Measurements from ENCODE around the gene ULK1. TPM values are rescaled to one million over a fixed set of nuclear protein-coding genes. Genes with fewer than 3 reads are reported as not detected.

ULK1 gene
- total RNA-seq, 2 donors from 2014 or later, result 23.2 to 40.6 TPM

DNA sequence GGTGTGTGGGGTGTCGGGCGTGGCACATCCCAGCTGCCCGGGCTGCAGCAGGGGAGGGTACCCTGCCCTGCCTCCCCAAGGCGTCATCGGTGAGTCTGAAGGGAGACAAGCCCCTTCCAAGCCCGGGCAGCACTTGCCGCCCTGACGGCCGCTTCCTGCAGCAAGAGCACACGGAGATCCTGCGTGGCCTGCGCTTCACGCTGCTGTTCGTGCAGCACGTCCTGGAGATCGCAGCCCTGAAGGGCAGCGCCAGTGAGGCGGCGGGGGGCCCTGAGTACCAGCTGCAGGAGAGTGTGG lies 24.6 kb downstream of the ULK1 start:
- no peaks in the 10 kb centered on the region for H3K9me3 ChIP-seq
- peaks cover 62% of the 10 kb centered on the region for H3K36me3 ChIP-seq
- TF ChIP-seq, protein P1, sequence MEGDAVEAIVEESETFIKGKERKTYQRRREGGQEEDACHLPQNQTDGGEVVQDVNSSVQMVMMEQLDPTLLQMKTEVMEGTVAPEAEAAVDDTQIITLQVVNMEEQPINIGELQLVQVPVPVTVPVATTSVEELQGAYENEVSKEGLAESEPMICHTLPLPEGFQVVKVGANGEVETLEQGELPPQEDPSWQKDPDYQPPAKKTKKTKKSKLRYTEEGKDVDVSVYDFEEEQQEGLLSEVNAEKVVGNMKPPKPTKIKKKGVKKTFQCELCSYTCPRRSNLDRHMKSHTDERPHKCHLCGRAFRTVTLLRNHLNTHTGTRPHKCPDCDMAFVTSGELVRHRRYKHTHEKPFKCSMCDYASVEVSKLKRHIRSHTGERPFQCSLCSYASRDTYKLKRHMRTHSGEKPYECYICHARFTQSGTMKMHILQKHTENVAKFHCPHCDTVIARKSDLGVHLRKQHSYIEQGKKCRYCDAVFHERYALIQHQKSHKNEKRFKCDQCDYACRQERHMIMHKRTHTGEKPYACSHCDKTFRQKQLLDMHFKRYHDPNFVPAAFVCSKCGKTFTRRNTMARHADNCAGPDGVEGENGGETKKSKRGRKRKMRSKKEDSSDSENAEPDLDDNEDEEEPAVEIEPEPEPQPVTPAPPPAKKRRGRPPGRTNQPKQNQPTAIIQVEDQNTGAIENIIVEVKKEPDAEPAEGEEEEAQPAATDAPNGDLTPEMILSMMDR (IDR thresholded peaks at IDR 0.05), result no peak
- no peak overlapping the region for H3K27ac ChIP-seq
- no peak for ATAC-seq (ENCODE audit: insufficient number of reproducible peaks, low FRiP score, low read depth)
- H3K4me3 ChIP-seq, result no peak overlapping the region
- no peaks in the 10 kb centered on the region for H3K4me1 ChIP-seq (ENCODE audit: control insufficient read depth in 1 of 2, low read depth in 2 of 2)
- no peak for DNase-seq (ENCODE audit: low spot score)
- no peaks in the 10 kb centered on the region for H3K27me3 ChIP-seq (replicated peaks; ENCODE audit: insufficient read depth)

DNA sequence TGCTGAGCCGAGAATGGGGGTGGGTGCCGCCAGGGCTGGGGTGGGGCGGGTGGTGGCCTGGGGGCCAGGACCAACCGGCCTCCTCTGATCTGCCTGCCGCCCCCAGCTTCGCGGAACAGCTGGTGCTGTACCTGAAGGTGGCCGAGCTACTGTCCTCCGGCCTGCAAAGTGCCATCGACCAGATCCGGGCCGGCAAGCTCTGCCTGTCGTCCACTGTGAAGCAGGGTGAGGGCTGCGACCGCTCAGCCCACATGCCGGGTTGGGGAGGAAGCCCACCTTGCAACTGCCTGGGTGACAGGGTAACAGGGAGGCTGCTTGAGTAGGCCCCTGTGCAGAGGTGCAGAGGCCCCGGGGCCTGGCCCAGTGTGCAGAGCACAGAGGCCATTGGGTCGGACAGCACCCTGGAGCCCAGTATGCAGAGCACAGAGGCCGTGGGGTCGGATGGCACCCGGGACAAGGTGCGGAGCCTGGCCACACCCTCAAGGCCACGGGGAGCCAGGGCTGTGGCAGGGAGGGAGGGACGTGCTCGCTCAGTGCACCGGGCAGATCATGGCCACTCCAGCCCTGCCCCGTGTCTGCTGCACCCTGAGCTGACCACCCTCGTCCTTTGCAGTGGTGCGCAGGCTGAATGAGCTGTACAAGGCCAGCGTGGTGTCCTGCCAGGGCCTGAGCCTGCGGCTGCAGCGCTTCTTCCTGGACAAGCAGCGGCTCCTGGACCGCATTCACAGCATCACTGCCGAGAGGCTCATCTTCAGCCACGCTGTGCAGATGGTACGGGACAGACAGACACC lies 25.1 kb downstream of the ULK1 start:
- Histone ChIP-seq H3K4me1 (ENCODE audit: control insufficient read depth in 1 of 2, low read depth in 2 of 2) (no peaks in the 10 kb centered on the region), H3K27me3 (replicated peaks; ENCODE audit: insufficient read depth) (no peaks in the 10 kb centered on the region), H3K4me3 (no peak overlapping the region), H3K9me3 (no peaks in the 10 kb centered on the region), H3K36me3 (peaks cover 57% of the 10 kb centered on the region), H3K27ac (no peak overlapping the region)
- no peak for DNase-seq (ENCODE audit: low spot score)
- no peak for ATAC-seq (ENCODE audit: insufficient number of reproducible peaks, low FRiP score, low read depth)
- TF ChIP-seq, protein P1 (IDR thresholded peaks at IDR 0.05), result no peak

DNA sequence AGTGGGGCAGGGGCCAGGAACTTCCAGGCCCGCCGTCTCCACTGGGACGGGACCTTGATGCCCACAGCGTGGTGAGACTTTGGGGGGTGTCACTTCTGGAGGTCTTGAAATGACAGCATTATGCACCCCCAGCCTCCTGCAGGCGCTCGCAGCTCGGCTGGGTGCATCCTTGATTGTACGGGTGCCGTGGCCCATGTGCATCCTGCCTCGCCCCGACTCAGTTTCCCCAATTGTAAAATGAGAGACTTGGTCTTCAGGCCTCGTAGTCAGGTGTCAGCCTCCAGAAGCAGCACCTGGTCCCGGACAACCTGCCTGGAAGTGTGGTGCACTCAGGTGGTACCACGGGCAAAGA lies 25.7 kb downstream of the ULK1 start:
- H3K27ac ChIP-seq, result no peak overlapping the region
- no peaks in the 10 kb centered on the region for H3K4me1 ChIP-seq (ENCODE audit: control insufficient read depth in 1 of 2, low read depth in 2 of 2)
- H3K36me3 ChIP-seq, result peaks cover 51% of the 10 kb centered on the region
- no peak for ATAC-seq (ENCODE audit: insufficient number of reproducible peaks, low FRiP score, low read depth)
- no peak overlapping the region for H3K4me3 ChIP-seq
- no peaks in the 10 kb centered on the region for H3K27me3 ChIP-seq (replicated peaks; ENCODE audit: insufficient read depth)
- TF ChIP-seq, protein P1 (IDR thresholded peaks at IDR 0.05), result no peak
- no peak for DNase-seq (ENCODE audit: low spot score)
- no peaks in the 10 kb centered on the region for H3K9me3 ChIP-seq

DNA sequence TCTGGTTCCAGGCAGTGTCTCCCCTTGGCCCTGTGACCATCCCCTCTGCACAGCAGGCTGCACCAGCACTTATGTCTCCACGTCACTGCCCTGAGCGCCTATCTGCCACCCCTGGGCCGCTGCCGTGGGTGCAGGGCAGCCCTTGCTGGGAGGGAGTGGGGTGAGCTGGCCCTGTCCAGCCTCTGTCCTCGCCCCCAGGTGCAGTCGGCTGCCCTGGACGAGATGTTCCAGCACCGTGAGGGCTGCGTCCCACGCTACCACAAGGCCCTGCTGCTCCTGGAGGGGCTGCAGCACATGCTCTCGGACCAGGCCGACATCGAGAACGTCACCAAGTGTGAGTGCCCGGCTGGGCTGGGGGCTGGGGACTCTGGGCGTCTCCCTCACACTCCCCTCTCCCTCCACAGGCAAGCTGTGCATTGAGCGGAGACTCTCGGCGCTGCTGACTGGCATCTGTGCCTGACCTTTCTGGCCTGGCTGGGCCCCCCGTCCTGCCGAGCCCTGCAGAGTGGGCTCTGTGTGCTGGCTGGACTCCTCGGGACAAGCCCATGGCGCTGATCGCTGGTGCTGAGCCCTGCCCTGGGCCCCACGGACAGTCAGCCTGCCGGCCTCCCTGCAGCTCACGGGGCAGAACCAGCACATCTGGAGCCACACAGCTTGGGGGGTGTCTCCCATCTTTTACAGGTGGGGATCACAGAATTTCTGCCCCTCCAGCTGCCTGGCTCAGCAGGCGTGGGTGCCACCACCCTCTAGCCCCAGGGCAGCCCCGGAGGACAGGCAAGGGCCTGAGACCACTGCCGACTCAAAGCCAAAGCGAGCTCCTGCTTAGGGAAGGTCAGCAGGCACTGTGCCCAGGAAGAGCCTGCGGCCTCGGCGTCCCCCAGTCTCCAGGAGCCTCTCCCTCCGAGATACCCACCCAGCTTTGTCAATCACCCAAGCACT lies 26.7 kb downstream of the ULK1 start:
- Histone ChIP-seq H3K27ac (no peak overlapping the region), H3K9me3 (no peaks in the 10 kb centered on the region), H3K36me3 (peaks cover 41% of the 10 kb centered on the region), H3K4me3 (no peak overlapping the region), H3K27me3 (replicated peaks; ENCODE audit: insufficient read depth) (no peaks in the 10 kb centered on the region), H3K4me1 (ENCODE audit: control insufficient read depth in 1 of 2, low read depth in 2 of 2) (no peaks in the 10 kb centered on the region)
- ATAC-seq (ENCODE audit: insufficient number of reproducible peaks, low FRiP score, low read depth) (no peak), DNase-seq (ENCODE audit: low spot score) (no peak)
- TF ChIP-seq, protein P1 (IDR thresholded peaks at IDR 0.05), result no peak

Data from thoracic aorta (tissue), 2 donors.